ENCODE data around the gene GLIPR1.
"Not testable (repeated sequence)": the region's sequence is repeated elsewhere in the genome, so short reads cannot be mapped to it uniquely, and the experiment has no call there.

Gene GLIPR1

GRCh38 chr12:75474116-75474515, 6.4 kb upstream of the GLIPR1 start:
- DNase-seq (ENCODE audit: low read depth in 1 of 2, low spot score in 1 of 2): no peak

GRCh38 chr12:75476071-75476470, 4.5 kb upstream of the GLIPR1 start:
- no peak for DNase-seq (ENCODE audit: low read depth in 1 of 2, low spot score in 1 of 2)

- no peak for DNase-seq (ENCODE audit: low read depth in 1 of 2, low spot score in 1 of 2)
Observed at GRCh38 chr12:75477137-75477536, 3.4 kb upstream of the GLIPR1 start.

- DNase-seq (ENCODE audit: low read depth in 1 of 2, low spot score in 1 of 2): no peak
Observed at GRCh38 chr12:75478116-75478794, 2.3 kb upstream of the GLIPR1 start.

GRCh38 chr12:75479963-75480461, 543 bp upstream of the GLIPR1 start:
- DNase-seq (ENCODE audit: low read depth in 1 of 2, low spot score in 1 of 2): no peak

GRCh38 chr12:75481013-75481705, 604 bp downstream of the GLIPR1 start:
- no peak for DNase-seq (ENCODE audit: low read depth in 1 of 2, low spot score in 1 of 2)

GRCh38 chr12:75481774-75482173, 1.2 kb downstream of the GLIPR1 start:
- DNase-seq (ENCODE audit: low read depth in 1 of 2, low spot score in 1 of 2): no peak

GRCh38 chr12:75482646-75483045, 2.1 kb downstream of the GLIPR1 start:
- DNase-seq (ENCODE audit: low read depth in 1 of 2, low spot score in 1 of 2): no peak

GRCh38 chr12:75483431-75483830, 2.9 kb downstream of the GLIPR1 start:
- no peak for DNase-seq (ENCODE audit: low read depth in 1 of 2, low spot score in 1 of 2)

- not testable (repeated sequence) for DNase-seq (ENCODE audit: low read depth in 1 of 2, low spot score in 1 of 2)
Observed at GRCh38 chr12:75484450-75484849, 3.9 kb downstream of the GLIPR1 start.

GRCh38 chr12:75487308-75487707, 6.8 kb downstream of the GLIPR1 start:
- no peak for DNase-seq (ENCODE audit: low read depth in 1 of 2, low spot score in 1 of 2)

- no peak for DNase-seq (ENCODE audit: low read depth in 1 of 2, low spot score in 1 of 2)
Observed at GRCh38 chr12:75488553-75488952, 8.0 kb downstream of the GLIPR1 start.

- DNase-seq (ENCODE audit: low read depth in 1 of 2, low spot score in 1 of 2): no peak
Observed at GRCh38 chr12:75489187-75489586, 8.6 kb downstream of the GLIPR1 start.

- DNase-seq (ENCODE audit: low read depth in 1 of 2, low spot score in 1 of 2): no peak
Observed at GRCh38 chr12:75489613-75490210, 9.2 kb downstream of the GLIPR1 start.

GRCh38 chr12:75491169-75491568, 10.6 kb downstream of the GLIPR1 start:
- no peak for DNase-seq (ENCODE audit: low read depth in 1 of 2, low spot score in 1 of 2)

- DNase-seq (ENCODE audit: low read depth in 1 of 2, low spot score in 1 of 2): no peak
Observed at GRCh38 chr12:75503459-75503858, 22.9 kb downstream of the GLIPR1 start.

- no peak for DNase-seq (ENCODE audit: low read depth in 1 of 2, low spot score in 1 of 2)
Observed at GRCh38 chr12:75503866-75504265, 23.3 kb downstream of the GLIPR1 start.

- no peak for DNase-seq (ENCODE audit: low read depth in 1 of 2, low spot score in 1 of 2)
Observed at GRCh38 chr12:75505706-75506312, 25.3 kb downstream of the GLIPR1 start.

- DNase-seq (ENCODE audit: low read depth in 1 of 2, low spot score in 1 of 2): no peak
Observed at GRCh38 chr12:75507086-75507485, 26.5 kb downstream of the GLIPR1 start.

GRCh38 chr12:75508159-75508558, 27.6 kb downstream of the GLIPR1 start:
- no peak for DNase-seq (ENCODE audit: low read depth in 1 of 2, low spot score in 1 of 2)

GRCh38 chr12:75509621-75510020, 29.1 kb downstream of the GLIPR1 start:
- DNase-seq (ENCODE audit: low read depth in 1 of 2, low spot score in 1 of 2): no peak
